Daoy (cell line): Measurements from ENCODE around the gene SLC8A1. TPM values are rescaled to one million over a fixed set of nuclear protein-coding genes. Genes with fewer than 3 reads are reported as not detected.

Experiments
- DNase-seq: peaks from one replicate; pipeline ENCODE4 v3.0.0-alpha.2; 2015; ENCODE audit warnings: low read depth
- total RNA-seq: library from RNA; depleted of rRNA; stranded (reverse); fragments of >200 nt; shearing (Covaris generic); gene quantifications from 2 replicates; pipeline ENCODE4 v1.2.3, GENCODE V29; 2014

SLC8A1 gene
- total RNA-seq, 1 experiment from 2014 or later = 5.3 TPM

DNA sequence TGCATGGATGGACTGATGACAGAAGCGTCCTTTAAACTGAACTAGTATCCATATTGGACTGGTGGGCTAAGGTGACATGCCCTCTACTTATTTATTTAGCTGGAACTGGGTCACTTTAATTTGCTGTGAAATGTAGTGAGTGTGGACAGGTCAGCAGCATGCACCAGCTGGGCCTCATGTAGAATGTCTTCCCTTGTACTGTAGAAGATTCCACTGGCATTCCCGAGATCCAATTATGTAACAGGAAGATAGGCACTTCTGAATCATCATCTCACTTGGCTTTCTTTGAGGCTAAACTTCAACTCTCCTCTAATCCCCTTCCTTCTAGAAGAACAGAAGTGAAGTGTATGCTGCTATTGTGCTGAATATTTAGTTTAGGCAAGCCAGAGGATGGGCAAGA lies 296.2 kb downstream of the SLC8A1 start:
- DNase-seq = no peak

- DNase-seq = no peak
Measured at GRCh38 chr2:40150266-40150665, 301.6 kb downstream of the SLC8A1 start.

GRCh38 chr2:40148334-40148733 lies 303.6 kb downstream of the SLC8A1 start:
- no peak for DNase-seq

DNA sequence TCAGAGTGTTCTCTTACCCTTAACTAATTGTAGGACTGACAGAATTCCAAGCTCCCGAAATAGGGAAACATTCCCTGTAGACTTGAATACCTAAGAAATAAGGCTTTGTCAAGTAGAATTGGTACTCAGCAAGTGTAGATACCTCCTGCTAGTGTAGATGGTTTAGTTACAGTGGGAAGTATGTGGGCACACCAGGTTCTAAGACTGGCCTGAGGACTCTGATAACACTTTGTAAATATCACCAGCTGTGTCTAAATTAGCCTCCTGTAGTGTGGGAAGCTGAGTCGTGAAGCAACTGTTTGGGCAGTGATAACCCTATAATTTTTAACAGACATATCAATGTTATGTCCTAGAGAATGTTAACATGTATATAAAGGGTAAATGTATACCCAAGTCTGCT lies 304.5 kb downstream of the SLC8A1 start:
- no peak for DNase-seq

DNA sequence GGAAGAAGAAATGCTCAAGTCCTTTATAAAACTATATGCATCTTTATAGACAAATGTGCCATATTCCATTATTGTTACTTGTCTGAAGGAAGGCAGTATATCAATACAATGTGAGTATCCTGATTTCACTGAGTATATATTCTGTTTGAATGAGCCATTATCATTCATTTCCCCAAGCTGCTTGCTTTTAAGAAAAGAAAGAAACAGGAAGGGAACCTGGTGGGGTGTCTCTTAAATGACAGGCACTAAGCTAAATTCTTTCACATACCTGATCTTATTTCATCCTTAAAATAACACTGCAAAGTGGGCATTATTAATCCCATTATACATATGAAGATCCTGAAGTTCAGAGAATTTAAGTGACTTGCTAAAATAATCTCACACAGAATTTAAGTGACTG lies 307.9 kb downstream of the SLC8A1 start:
- DNase-seq = no peak

DNA sequence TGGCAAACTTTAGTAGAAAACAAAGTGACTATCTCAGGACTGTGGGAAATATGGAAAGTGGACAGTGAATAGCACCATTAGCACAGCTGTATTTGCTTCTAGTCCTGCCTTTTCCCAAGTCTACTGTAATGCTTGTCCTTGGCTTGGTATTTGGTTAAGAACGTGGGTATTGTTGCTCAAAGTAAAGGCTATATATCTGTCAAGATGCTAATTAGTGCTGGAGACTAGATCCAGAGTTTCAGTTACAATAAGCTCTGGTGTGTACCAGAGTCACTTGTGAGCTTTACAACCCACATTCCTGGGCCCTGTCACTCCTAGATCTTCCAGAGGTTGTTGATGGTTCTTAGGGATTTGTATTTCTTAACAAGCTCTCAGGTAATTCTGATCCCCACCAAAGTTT lies 313.6 kb downstream of the SLC8A1 start:
- DNase-seq = no peak

DNA sequence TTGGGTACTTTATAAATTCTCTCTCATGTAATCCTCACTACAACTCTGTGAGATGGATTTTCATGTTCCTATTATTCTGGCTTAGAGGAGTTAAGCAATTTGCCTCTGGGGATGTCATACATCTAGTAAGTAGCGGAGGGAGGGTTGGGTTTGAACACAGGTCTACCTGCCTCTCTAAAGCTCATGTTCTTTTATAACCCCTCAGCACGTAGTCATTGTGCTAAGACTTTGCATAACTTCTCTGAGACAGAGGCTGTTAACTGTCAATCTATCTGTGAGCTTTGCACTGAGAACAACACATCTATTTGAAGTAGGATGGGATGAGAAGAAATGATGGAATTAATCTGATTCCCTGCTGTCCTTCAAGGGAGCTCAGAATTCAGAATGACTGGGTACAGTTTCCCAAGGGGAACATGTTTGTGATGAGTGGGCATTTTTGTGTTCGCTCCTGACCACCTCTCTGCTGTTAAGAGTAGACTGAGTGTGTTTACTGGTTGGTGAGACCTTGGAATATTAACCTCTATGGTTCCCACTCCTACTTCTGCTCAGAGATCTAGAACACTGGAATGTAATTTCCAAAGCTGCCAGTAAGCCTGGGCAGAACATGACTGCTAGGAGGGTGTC lies 320.7 kb downstream of the SLC8A1 start:
- no peak for DNase-seq

DNA sequence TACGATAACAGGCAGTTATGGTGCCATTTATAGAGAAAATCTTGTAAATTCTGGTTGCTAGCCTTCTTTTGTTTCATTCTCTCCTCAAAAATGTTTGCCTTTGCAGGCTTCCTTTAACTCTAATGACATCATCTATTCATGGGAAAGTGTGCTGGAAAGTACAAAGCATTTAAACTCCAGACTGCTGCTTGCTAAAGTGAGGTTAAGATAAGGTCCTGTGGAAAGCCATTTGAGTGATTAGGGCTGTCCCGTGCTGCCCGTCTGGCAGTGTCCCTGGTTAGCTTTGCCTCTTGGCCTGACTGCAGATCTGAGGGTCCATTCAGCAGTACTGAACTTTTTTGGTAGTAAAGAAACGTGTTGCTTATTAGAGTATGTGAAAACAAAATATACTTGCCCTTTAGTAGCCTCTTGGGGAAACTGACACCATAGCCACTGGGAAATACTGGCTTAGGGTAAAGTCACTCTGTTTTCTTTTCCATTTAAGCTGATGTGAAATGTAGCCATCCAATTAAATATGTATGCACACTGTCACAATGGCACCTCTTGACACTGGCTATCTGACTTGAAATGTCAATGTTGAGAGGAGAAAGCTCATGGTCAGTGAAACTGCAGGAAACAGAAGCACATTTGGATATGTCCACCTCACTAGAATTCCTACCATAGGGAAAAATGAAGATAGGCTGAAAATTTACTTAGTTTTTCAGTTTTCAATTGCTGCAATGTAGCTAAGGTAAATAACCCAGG lies 321.5 kb downstream of the SLC8A1 start:
- no peak for DNase-seq

GRCh38 chr2:40129725-40130124 lies 322.2 kb downstream of the SLC8A1 start:
- DNase-seq = no peak

DNA sequence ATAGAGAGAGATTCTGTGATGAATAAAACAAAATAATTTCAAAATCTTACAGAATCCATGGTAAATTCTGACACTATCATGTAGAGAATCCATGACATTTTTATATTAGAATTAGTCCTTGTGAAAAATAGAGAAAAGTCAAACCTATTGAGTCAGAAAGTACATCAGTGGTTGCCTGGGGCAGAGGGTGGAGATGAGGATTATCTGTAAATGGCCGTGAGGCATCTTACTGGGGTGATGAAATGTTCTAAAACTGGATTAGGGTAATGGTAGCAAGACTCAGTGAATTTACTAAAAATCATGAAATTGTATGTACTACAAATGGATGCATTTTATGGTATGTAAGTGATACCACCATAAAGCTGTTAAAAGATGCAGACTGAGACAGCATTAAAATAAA lies 323.1 kb downstream of the SLC8A1 start:
- no peak for DNase-seq

- peak; percentile 55 for DNase-seq
Measured at GRCh38 chr2:40127890-40128557, 323.9 kb downstream of the SLC8A1 start.

DNA sequence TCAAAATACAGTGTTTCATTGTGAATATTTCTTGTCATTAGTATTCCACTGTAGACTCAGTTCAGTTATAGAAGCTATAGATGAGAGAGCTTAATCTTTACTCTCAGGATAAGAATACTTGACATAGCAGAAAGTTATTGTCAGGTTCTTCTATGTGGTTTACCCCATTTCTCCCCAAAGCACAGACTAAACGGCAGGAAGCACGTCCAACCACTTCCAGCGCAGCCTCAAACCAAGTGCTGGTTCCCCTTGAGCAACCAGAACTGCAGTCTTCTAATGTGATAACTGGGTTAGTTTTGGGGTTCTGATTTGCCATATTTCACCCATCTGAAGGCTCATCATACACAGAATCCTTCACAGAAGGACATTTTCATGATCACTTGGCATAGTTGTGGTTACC lies 324.7 kb downstream of the SLC8A1 start:
- no peak for DNase-seq

DNA sequence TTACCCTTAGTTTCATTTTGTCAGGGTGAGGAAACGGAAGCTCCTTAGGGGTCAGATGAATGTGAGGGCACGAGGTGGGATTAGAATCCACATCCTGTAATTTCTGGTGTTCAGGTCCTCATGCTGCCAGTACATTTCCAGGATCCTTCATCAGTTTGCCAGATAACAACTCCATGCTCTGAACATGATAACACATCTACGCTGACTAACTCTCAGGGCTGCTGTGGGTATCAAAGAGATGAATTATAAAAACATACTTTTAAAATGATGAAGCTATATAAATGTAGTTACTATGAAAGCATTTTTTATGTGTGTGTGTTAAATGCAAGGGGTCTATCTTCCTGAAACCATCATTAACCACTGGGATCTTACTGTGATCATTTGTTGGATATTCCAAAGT lies 325.9 kb downstream of the SLC8A1 start:
- no peak for DNase-seq

- no peak for DNase-seq
Measured at GRCh38 chr2:40123746-40124145, 328.1 kb downstream of the SLC8A1 start.

DNA sequence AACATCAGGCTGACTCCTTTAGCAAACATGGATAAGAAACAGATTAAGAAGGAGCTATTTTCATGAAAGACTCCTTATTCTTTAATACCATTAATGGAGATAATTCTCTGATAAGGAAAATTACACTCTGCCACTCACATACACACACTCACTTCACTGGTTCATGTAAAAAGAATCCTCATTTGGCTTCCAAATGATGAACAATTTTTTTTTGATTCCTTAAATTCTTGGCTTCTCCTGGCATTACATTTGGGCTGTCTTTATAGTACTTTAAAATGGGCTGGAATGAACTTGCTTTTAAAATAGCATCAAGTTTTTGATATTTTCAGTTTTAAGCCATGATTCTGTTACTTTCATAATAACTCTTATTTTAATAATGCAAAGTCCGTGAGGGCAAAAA lies 328.6 kb downstream of the SLC8A1 start:
- no peak for DNase-seq

DNA sequence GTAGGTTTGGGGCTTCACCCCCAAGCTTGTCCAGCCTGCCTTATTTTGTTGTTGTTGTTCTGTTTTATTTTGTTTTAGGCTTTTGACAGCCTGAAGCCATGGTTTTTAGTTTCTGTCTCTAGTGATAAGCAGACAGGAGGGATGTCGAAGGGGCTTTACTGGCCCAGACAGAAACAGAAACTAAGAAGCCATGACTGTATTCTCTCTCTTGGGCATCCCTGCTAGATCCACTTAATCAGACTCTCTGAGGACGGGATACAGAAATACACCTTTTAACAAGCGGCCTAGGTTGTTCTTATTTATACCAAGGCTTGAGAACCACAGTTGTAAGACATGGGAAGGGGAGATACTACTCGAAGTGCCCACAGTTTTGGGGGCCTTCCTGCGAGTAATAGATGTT lies 330.9 kb downstream of the SLC8A1 start:
- DNase-seq = no peak

DNA sequence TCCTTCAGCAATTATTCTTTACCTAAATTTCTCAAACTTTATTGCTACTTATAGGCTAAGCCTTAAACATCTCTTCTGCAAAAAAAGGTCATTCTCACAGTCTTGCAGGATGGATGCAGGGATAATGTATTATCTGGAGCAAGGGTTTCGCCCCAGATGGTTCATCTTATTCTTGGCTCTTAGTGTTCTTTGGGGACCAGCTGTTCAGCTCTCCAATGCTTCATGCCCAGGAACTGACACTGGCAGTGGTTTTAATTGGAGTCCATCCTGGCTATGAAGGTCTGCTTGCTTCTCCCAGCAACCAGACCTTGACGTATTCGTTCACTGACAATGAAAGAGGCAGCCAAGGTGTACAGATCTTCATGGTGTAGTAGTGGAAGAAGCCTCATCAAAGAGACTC lies 331.9 kb downstream of the SLC8A1 start:
- DNase-seq = no peak

- no peak for DNase-seq
Measured at GRCh38 chr2:40118622-40119021, 333.3 kb downstream of the SLC8A1 start.

DNA sequence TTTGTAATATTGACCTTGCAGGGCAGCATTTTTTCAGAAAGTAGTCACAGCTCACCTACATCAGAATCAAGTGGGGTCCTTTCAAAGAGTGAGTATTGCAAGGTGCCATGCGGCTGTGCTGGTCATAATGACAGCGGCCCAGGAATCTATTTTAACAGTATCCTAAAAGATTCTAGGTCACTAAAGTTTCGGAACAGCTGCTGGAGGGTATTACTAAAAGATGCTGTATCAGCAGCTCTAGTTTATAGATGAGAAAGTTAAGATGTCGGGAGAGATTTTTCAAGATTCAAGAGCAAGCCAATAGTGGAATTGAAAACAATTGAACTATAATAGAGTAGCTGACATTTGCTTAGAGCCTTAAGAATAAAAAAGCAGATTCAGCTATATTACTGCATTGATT lies 336.0 kb downstream of the SLC8A1 start:
- DNase-seq = no peak

GRCh38 chr2:40115348-40115747 lies 336.5 kb downstream of the SLC8A1 start:
- no peak for DNase-seq

GRCh38 chr2:40113997-40114396 lies 337.9 kb downstream of the SLC8A1 start:
- no peak for DNase-seq

GRCh38 chr2:40113272-40113968 lies 338.5 kb downstream of the SLC8A1 start:
- no peak for DNase-seq

GRCh38 chr2:40109381-40109780 lies 342.5 kb downstream of the SLC8A1 start:
- no peak for DNase-seq
